IgD-negative memory B cell (primary cell): Measurements from ENCODE around the gene OR52E5. TPM values are rescaled to one million over a fixed set of nuclear protein-coding genes. Genes with fewer than 3 reads are reported as not detected.

ENCODE experiments used
- H3K27ac Mint-ChIP-seq, 3 donors: one replicate each; pipeline ENCODE4 v1.8.0; 2020 to 2022; ENCODE audit warnings: mild to moderate bottlenecking in 3 of 3, mixed read lengths in 3 of 3, moderate library complexity in 1 of 3
- H3K27me3 Mint-ChIP-seq: one replicate; pipeline ENCODE4 v1.8.0; 2021; ENCODE audit warnings: mixed read lengths
- H3K36me3 Mint-ChIP-seq: one replicate; pipeline ENCODE4 v1.8.0; 2020; ENCODE audit warnings: mild to moderate bottlenecking, mixed read lengths
- H3K4me1 Mint-ChIP-seq, 3 donors: one replicate each; pipeline ENCODE4 v1.8.0; 2020 to 2022; ENCODE audit warnings: mixed read lengths in 3 of 3, mild to moderate bottlenecking in 1 of 3
- H3K4me3 Mint-ChIP-seq, 4 donors: one replicate each; pipeline ENCODE4 v1.8.0; 2020 to 2022; ENCODE audit warnings: mild to moderate bottlenecking in 4 of 4, mixed read lengths in 4 of 4, moderate library complexity in 3 of 4
- H3K9me3 Mint-ChIP-seq, 3 donors: one replicate each; pipeline ENCODE4 v1.8.0; 2020 to 2021; ENCODE audit warnings: mixed read lengths in 3 of 3, mild to moderate bottlenecking in 1 of 3
- polyA plus RNA-seq: library from polyadenylated mRNA; unstranded; fragments of 300-500 nt; fragmentation: Illumina TruSeq; gene quantifications from one replicate; pipeline ENCODE4 v1.2.3, GENCODE V29; 2021

Gene OR52E5
- polyA plus RNA-seq: not detected

GRCh38 chr11:5892908-5893307 is at the start of gene OR52E5:
TSS of gene OR52E5 (plus strand) at chr11:5893208. CDS start at chr11:5900777, 7,569 bp downstream.
- Mint-ChIP-seq H3K27me3 (no peaks in the 10 kb centered on the region), H3K9me3 (no peaks in the 10 kb centered on the region), H3K4me3 (no peak within 1 kb of the TSS), H3K36me3 (no peaks in the 10 kb centered on the region), H3K4me1 (no peaks in the 10 kb centered on the region), H3K27ac (no peak within 1 kb of the TSS)

GRCh38 chr11:5846701-5847100 is 46.3 kb upstream of the OR52E5 start:
- Mint-ChIP-seq H3K4me1 (no peaks in the 10 kb centered on the region), H3K27ac (no peak overlapping the region), H3K27me3 (no peaks in the 10 kb centered on the region)

GRCh38 chr11:5847711-5848110 is 45.3 kb upstream of the OR52E5 start:
- H3K9me3 Mint-ChIP-seq: peaks cover 0 to 2% (median 0%) of the 10 kb centered on the region in 3 donors
- H3K27ac Mint-ChIP-seq: no peak overlapping the region

More at GRCh38 chr11:5846701-5847100, 46.3 kb upstream of the OR52E5 start:
- H3K9me3 Mint-ChIP-seq: peaks cover 0 to under 1% (median 0%) of the 10 kb centered on the region in 3 donors
- no peaks in the 10 kb centered on the region for H3K36me3 Mint-ChIP-seq
- no peak overlapping the region for H3K4me3 Mint-ChIP-seq

GRCh38 chr11:5851002-5851401 is 42.0 kb upstream of the OR52E5 start:
- Mint-ChIP-seq H3K27ac (no peak overlapping the region), H3K36me3 (no peaks in the 10 kb centered on the region), H3K4me1 (no peaks in the 10 kb centered on the region), H3K9me3 (peaks cover 0 to 3% (median 2%) of the 10 kb centered on the region in 3 donors), H3K4me3 (no peak overlapping the region), H3K27me3 (no peaks in the 10 kb centered on the region)

More at GRCh38 chr11:5847711-5848110, 45.3 kb upstream of the OR52E5 start:
- Mint-ChIP-seq H3K4me3 (no peak overlapping the region), H3K27me3 (no peaks in the 10 kb centered on the region), H3K4me1 (no peaks in the 10 kb centered on the region), H3K36me3 (no peaks in the 10 kb centered on the region)

GRCh38 chr11:5857590-5857989 is 35.4 kb upstream of the OR52E5 start, which contains the start of gene OR52E8:
TSS of gene OR52E8 (minus strand) at chr11:5857690. CDS start at chr11:5857690, 0 bp downstream.
- H3K4me3 Mint-ChIP-seq: no peak within 1 kb of the TSS
- peaks cover 0 to 3% (median 0%) of the 10 kb centered on the region in 3 donors for H3K9me3 Mint-ChIP-seq
- H3K27me3 Mint-ChIP-seq: no peaks in the 10 kb centered on the region
- H3K27ac Mint-ChIP-seq: no peak within 1 kb of the TSS
- H3K36me3 Mint-ChIP-seq: no peaks in the 10 kb centered on the region
- H3K4me1 Mint-ChIP-seq: no peaks in the 10 kb centered on the region

- no peaks in the 10 kb centered on the region for H3K36me3 Mint-ChIP-seq
Measured at GRCh38 chr11:5865826-5866225, 27.2 kb upstream of the OR52E5 start.

GRCh38 chr11:5878564-5878963 is 14.4 kb upstream of the OR52E5 start:
- Mint-ChIP-seq H3K4me3 (no peak overlapping the region), H3K27ac (no peak overlapping the region), H3K9me3 (no peaks in the 10 kb centered on the region), H3K36me3 (no peaks in the 10 kb centered on the region), H3K4me1 (no peaks in the 10 kb centered on the region), H3K27me3 (no peaks in the 10 kb centered on the region)

More at GRCh38 chr11:5865826-5866225, 27.2 kb upstream of the OR52E5 start:
- no peak overlapping the region for H3K4me3 Mint-ChIP-seq
- H3K27ac Mint-ChIP-seq: no peak overlapping the region
- no peaks in the 10 kb centered on the region for H3K4me1 Mint-ChIP-seq
- peaks cover 0 to 4% (median 4%) of the 10 kb centered on the region in 3 donors for H3K9me3 Mint-ChIP-seq
- H3K27me3 Mint-ChIP-seq: no peaks in the 10 kb centered on the region

GRCh38 chr11:5880329-5880728 is 12.7 kb upstream of the OR52E5 start, which contains the start of gene OR52E4:
TSS of gene OR52E4 (plus strand) at chr11:5880629. CDS start at chr11:5884293, 3,664 bp downstream.
- Mint-ChIP-seq H3K36me3 (no peaks in the 10 kb centered on the region), H3K4me3 (no peak within 1 kb of the TSS), H3K9me3 (no peaks in the 10 kb centered on the region), H3K27ac (no peak within 1 kb of the TSS), H3K27me3 (no peaks in the 10 kb centered on the region), H3K4me1 (no peaks in the 10 kb centered on the region)

- H3K36me3 Mint-ChIP-seq: no peaks in the 10 kb centered on the region
- H3K27ac Mint-ChIP-seq: no peak overlapping the region
- H3K27me3 Mint-ChIP-seq: no peaks in the 10 kb centered on the region
- no peak overlapping the region for H3K4me3 Mint-ChIP-seq
- H3K4me1 Mint-ChIP-seq: no peaks in the 10 kb centered on the region
- H3K9me3 Mint-ChIP-seq: no peaks in the 10 kb centered on the region
Measured at GRCh38 chr11:5881756-5882155, 11.3 kb upstream of the OR52E5 start.

- H3K4me1 Mint-ChIP-seq: no peaks in the 10 kb centered on the region
- H3K27me3 Mint-ChIP-seq: no peaks in the 10 kb centered on the region
- H3K4me3 Mint-ChIP-seq: no peak overlapping the region
- no peaks in the 10 kb centered on the region for H3K36me3 Mint-ChIP-seq
- no peak overlapping the region for H3K27ac Mint-ChIP-seq
- no peaks in the 10 kb centered on the region for H3K9me3 Mint-ChIP-seq
Measured at GRCh38 chr11:5887172-5887571, 5.8 kb upstream of the OR52E5 start.

- Mint-ChIP-seq H3K36me3 (no peaks in the 10 kb centered on the region), H3K4me3 (no peak overlapping the region), H3K4me1 (no peaks in the 10 kb centered on the region), H3K27ac (no peak overlapping the region), H3K27me3 (no peaks in the 10 kb centered on the region), H3K9me3 (no peaks in the 10 kb centered on the region)
Measured at GRCh38 chr11:5887661-5888060, 5.3 kb upstream of the OR52E5 start.

- no peak overlapping the region for H3K4me3 Mint-ChIP-seq
- no peaks in the 10 kb centered on the region for H3K9me3 Mint-ChIP-seq
- no peaks in the 10 kb centered on the region for H3K4me1 Mint-ChIP-seq
- H3K27me3 Mint-ChIP-seq: no peaks in the 10 kb centered on the region
- no peak overlapping the region for H3K27ac Mint-ChIP-seq
- H3K36me3 Mint-ChIP-seq: no peaks in the 10 kb centered on the region
Measured at GRCh38 chr11:5891216-5891800, 1.7 kb upstream of the OR52E5 start.

GRCh38 chr11:5899534-5899933 is 6.5 kb downstream of the OR52E5 start:
- H3K27me3 Mint-ChIP-seq: no peaks in the 10 kb centered on the region
- H3K27ac Mint-ChIP-seq: no peak overlapping the region
- H3K4me3 Mint-ChIP-seq: no peak overlapping the region
- H3K4me1 Mint-ChIP-seq: no peaks in the 10 kb centered on the region
- H3K36me3 Mint-ChIP-seq: no peaks in the 10 kb centered on the region
- H3K9me3 Mint-ChIP-seq: peaks cover 0 to 2% (median 0%) of the 10 kb centered on the region in 3 donors

- no peak overlapping the region for H3K4me3 Mint-ChIP-seq
- no peak overlapping the region for H3K27ac Mint-ChIP-seq
- H3K27me3 Mint-ChIP-seq: peaks cover 4% of the 10 kb centered on the region
- H3K4me1 Mint-ChIP-seq: peaks cover 0 to 2% (median 0%) of the 10 kb centered on the region in 3 donors
- H3K36me3 Mint-ChIP-seq: no peaks in the 10 kb centered on the region
- peaks cover 0 to 2% (median 1%) of the 10 kb centered on the region in 3 donors for H3K9me3 Mint-ChIP-seq
Measured at GRCh38 chr11:5910540-5910939, 17.5 kb downstream of the OR52E5 start.

- H3K36me3 Mint-ChIP-seq: no peaks in the 10 kb centered on the region
- H3K9me3 Mint-ChIP-seq: peaks cover 0 to 12% (median 7%) of the 10 kb centered on the region in 3 donors
- H3K4me3 Mint-ChIP-seq: no peak overlapping the region
- no peaks in the 10 kb centered on the region for H3K27me3 Mint-ChIP-seq
- no peak overlapping the region for H3K27ac Mint-ChIP-seq
- no peaks in the 10 kb centered on the region for H3K4me1 Mint-ChIP-seq
Measured at GRCh38 chr11:5922749-5923426, 29.9 kb downstream of the OR52E5 start.

- Mint-ChIP-seq H3K4me3 (no peak overlapping the region), H3K4me1 (no peaks in the 10 kb centered on the region), H3K9me3 (peaks cover 1 to 12% (median 11%) of the 10 kb centered on the region in 3 donors), H3K27ac (no peak overlapping the region), H3K36me3 (no peaks in the 10 kb centered on the region), H3K27me3 (no peaks in the 10 kb centered on the region)
Measured at GRCh38 chr11:5923427-5923776, 30.4 kb downstream of the OR52E5 start.
